HFFc6 (cell line): ENCODE measurements around the gene TIGAR. TPM values are rescaled to one million over a fixed set of nuclear protein-coding genes. Genes with fewer than 3 reads are reported as not detected.

Experiments used
- DNase-seq: peaks from one replicate; pipeline ENCODE4 v3.0.0-alpha.2; 2018
- H3K27ac Mint-ChIP-seq: 2 replicates; pipeline ENCODE4 v1.8.0; 2020; ENCODE audit warnings: mild to moderate bottlenecking, mixed read lengths
- H3K27me3 Mint-ChIP-seq: 2 replicates; pipeline ENCODE4 v1.8.0; 2021; ENCODE audit warnings: mild to moderate bottlenecking, moderate library complexity, mixed read lengths; ENCODE audit not compliant: insufficient read depth
- H3K36me3 Mint-ChIP-seq: 2 replicates; pipeline ENCODE4 v1.8.0; 2021; ENCODE audit warnings: low read depth, mixed read lengths
- H3K4me1 Mint-ChIP-seq: 2 replicates; pipeline ENCODE4 v1.8.0; 2020; ENCODE audit warnings: low read depth, mixed read lengths
- H3K4me3 Mint-ChIP-seq: 2 replicates; pipeline ENCODE4 v1.8.0; 2020; ENCODE audit warnings: mild to moderate bottlenecking, moderate library complexity, mixed read lengths
- H3K9me3 Mint-ChIP-seq: 2 replicates; pipeline ENCODE4 v1.8.0; 2020; ENCODE audit warnings: mild to moderate bottlenecking, mixed read lengths
- CTCF ChIP-seq: fragments of 200-600 bp; sonication (generic); IDR thresholded peaks from 2 replicates; pipeline ENCODE4 v1.5.0; 2021; ENCODE audit warnings: antibody characterized with exemption, mild to moderate bottlenecking
- total RNA-seq, 6 experiments: library from RNA; stranded (reverse); fragmentation: NEBNext Ultra II Directional; extraction: Animal tissue kit (Norgen Biotek cat#: 25700); gene quantifications; 2 replicates in 1 of 6; 3 replicates in 5 of 6; pipeline ENCODE4 v1.2.3, GENCODE V29; 2021

Gene TIGAR
- total RNA-seq, 6 experiments from 2014 or later: 29.9 to 51.8 (median 41.8) TPM

GRCh38 chr12:4392223-4392742 is 71.3 kb downstream of the TIGAR start:
- Mint-ChIP-seq H3K27me3 (peaks cover 24% of the 10 kb centered on the region), H3K9me3 (no peaks in the 10 kb centered on the region), H3K4me3 (no peak overlapping the region), H3K27ac (no peak overlapping the region), H3K36me3 (no peaks in the 10 kb centered on the region), H3K4me1 (no peaks in the 10 kb centered on the region)
- no peak for DNase-seq
- no peak for TF ChIP-seq CTCF

DNA sequence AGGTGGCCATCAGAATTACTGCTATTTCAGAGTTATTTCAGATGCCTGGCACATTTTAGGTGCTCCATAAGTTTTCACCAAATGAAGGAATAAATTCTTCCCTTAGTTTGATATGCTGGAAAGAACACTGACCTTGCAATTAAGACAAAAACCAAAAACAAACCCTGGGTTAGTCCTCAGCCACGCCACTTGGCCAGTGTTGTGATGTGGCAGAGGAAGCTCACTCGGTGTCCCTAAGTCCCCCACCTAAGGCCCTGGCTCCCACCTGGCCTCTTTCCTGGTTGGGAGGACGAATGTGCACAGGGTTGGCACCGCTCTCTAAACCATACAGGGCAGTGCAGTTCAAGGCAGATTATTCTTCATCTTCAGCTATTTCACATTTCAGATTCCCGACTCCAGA is 72.2 kb downstream of the TIGAR start:
- Mint-ChIP-seq H3K4me3 (no peak overlapping the region), H3K9me3 (no peaks in the 10 kb centered on the region), H3K27me3 (peaks cover 24% of the 10 kb centered on the region), H3K27ac (no peak overlapping the region), H3K4me1 (no peaks in the 10 kb centered on the region), H3K36me3 (no peaks in the 10 kb centered on the region)
- no peak for TF ChIP-seq CTCF
- no peak for DNase-seq

DNA sequence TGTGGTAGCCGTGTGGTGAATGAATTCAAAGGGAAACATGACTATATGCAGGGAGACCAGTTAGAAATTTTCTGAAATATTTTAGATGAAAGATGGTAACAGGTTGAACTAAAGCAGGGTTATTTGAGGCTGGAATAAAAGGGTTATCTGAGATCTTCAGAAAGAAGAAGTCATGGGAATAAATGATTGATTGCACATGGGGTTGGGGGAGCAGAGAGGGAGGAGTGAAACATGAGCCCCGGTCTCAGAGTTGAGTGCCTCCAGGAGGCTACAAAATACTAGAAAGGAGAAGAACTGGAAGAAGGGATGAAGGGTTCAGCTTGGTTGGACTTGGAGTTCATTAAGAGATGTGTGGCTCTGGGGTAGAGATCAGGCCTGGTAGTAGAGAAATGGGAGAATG is 74.8 kb downstream of the TIGAR start:
- no peaks in the 10 kb centered on the region for H3K9me3 Mint-ChIP-seq
- H3K36me3 Mint-ChIP-seq: no peaks in the 10 kb centered on the region
- no peak overlapping the region for H3K4me3 Mint-ChIP-seq
- DNase-seq: no peak
- peaks cover 24% of the 10 kb centered on the region for H3K27me3 Mint-ChIP-seq
- no peaks in the 10 kb centered on the region for H3K4me1 Mint-ChIP-seq
- TF ChIP-seq CTCF: no peak
- H3K27ac Mint-ChIP-seq: no peak overlapping the region

- DNase-seq: no peak
- H3K36me3 Mint-ChIP-seq: no peaks in the 10 kb centered on the region
- H3K4me3 Mint-ChIP-seq: no peak overlapping the region
- no peak overlapping the region for H3K27ac Mint-ChIP-seq
- peaks cover 4% of the 10 kb centered on the region; the same call in 1 of the 2 replicates for H3K9me3 Mint-ChIP-seq
- H3K27me3 Mint-ChIP-seq: peaks cover 5% of the 10 kb centered on the region
- H3K4me1 Mint-ChIP-seq: no peaks in the 10 kb centered on the region
- no peak for TF ChIP-seq CTCF
These were observed 80.1 kb downstream of the TIGAR start for GRCh38 chr12:4401117-4401516.

DNA sequence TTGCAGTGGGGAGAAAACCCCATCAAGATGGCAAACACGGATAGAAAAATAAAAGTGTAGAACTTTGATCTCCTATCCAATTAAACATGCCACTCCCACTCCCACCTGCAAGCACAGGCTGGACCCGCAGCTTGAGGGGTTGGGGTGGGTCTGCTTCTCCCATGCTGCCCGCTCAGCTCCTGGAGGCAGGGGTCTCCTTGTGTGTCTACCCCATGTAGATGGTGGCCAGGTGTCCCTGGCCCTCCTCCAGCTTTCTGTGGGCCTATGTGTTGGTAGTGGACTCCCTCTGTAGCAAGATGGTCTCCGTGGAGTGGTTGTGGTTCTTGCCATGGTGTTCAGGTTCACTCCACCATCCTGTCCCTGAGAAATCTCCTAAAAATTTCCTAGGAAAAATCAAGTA is 82.0 kb downstream of the TIGAR start:
- Mint-ChIP-seq H3K27me3 (peaks cover 10% of the 10 kb centered on the region), H3K9me3 (peaks cover 4% of the 10 kb centered on the region; the same call in 1 of the 2 replicates)

More for the DNA sequence above, 82.0 kb downstream of the TIGAR start:
- Mint-ChIP-seq H3K4me3 (no peak overlapping the region), H3K36me3 (no peaks in the 10 kb centered on the region), H3K4me1 (no peaks in the 10 kb centered on the region), H3K27ac (no peak overlapping the region)
- no peak for DNase-seq
- TF ChIP-seq CTCF: no peak

Other genes starting within 250 kb of the TIGAR start
- gene CCND2, start 47.5 kb upstream of the TIGAR start, total RNA-seq: 10 to 100 TPM in 4 of 6 experiments, 1 to 10 TPM in 2; 5.7 to 27.2 (median 24.5) TPM
- gene FGF23, start 58.5 kb downstream of the TIGAR start, total RNA-seq: not detected
- gene FGF6, start 124.6 kb downstream of the TIGAR start, total RNA-seq: not detected
- 10 to 100 TPM in 5 of 6 experiments, 1 to 10 TPM in 1; 9.3 to 20.2 (median 18.0) TPM for gene RAD51AP1, start 217.7 kb downstream of the TIGAR start, total RNA-seq
- 10 to 100 TPM; 35.4 to 47.0 (median 41.1) TPM for gene DYRK4, start 241.0 kb downstream of the TIGAR start, total RNA-seq